Liver (tissue), 9 donors: Measurements from ENCODE around the gene CXorf65. TPM values are rescaled to one million over a fixed set of nuclear protein-coding genes. Genes with fewer than 3 reads are reported as not detected.

Source experiments
- DNase-seq: peaks from one replicate; pipeline ENCODE4 v3.0.0-alpha.2; 2017; ENCODE audit warnings: low spot score
- H3K27ac ChIP-seq, 2 donors: one replicate each; pipeline ENCODE4 v1.7.0; 2013; ENCODE audit warnings: inconsistent platforms in 2 of 2, low read length in 2 of 2, control low read depth in 1 of 2, low read depth in 1 of 2, mild to moderate bottlenecking in 1 of 2
- H3K27me3 ChIP-seq, 4 donors: one replicate each; pipeline versions ENCODE4 v1.6.1 to v1.7.0; 2013; ENCODE audit warnings: low read length in 3 of 4, inconsistent platforms in 1 of 4, mild to moderate bottlenecking in 1 of 4, moderate library complexity in 1 of 4; ENCODE audit not compliant: control insufficient read depth in 4 of 4, insufficient read depth in 4 of 4
- H3K36me3 ChIP-seq, 4 donors: one replicate each; pipeline versions ENCODE4 v1.6.1 to v1.7.0; 2013; ENCODE audit warnings: low read length in 3 of 4, mild to moderate bottlenecking in 3 of 4, low read depth in 1 of 4, moderate library complexity in 1 of 4; ENCODE audit not compliant: control insufficient read depth in 4 of 4, insufficient read depth in 3 of 4
- H3K4me1 ChIP-seq, 4 donors: one replicate each; pipeline versions ENCODE4 v1.6.1 to v1.7.0; 2013; ENCODE audit warnings: low read length in 3 of 4, mild to moderate bottlenecking in 3 of 4, moderate library complexity in 1 of 4; ENCODE audit not compliant: control insufficient read depth in 4 of 4, insufficient read depth in 4 of 4
- H3K4me3 ChIP-seq, 3 donors: one replicate each; pipeline versions ENCODE4 v1.6.1 to v1.7.0; 2013; ENCODE audit warnings: low read length in 3 of 3, control low read depth in 1 of 3, low read depth in 1 of 3, mild to moderate bottlenecking in 1 of 3
- H3K9ac ChIP-seq, 2 donors: one replicate each; pipeline ENCODE4 v1.7.0; 2013; ENCODE audit warnings: low read length in 2 of 2, mild to moderate bottlenecking in 2 of 2, moderate library complexity in 2 of 2, control low read depth in 1 of 2, low read depth in 1 of 2
- H3K9me3 ChIP-seq, 4 donors: one replicate each; pipeline versions ENCODE4 v1.6.1 to v1.7.0; 2013; ENCODE audit warnings: low read length in 3 of 4; ENCODE audit not compliant: control insufficient read depth in 4 of 4
- EGR1 ChIP-seq, 2 donors: IDR thresholded peaks; 2 replicates each; pipeline ENCODE4 v1.6.1; 2016 to 2018; ENCODE audit warnings: antibody characterized with exemption in 2 of 2, low read depth in 2 of 2
- FOXA1 ChIP-seq: IDR thresholded peaks from 2 replicates; pipeline ENCODE4 v1.6.1; 2016; ENCODE audit warnings: antibody characterized with exemption
- FOXA2 ChIP-seq: IDR thresholded peaks from 2 replicates; pipeline ENCODE4 v1.6.1; 2016; ENCODE audit warnings: antibody characterized with exemption
- GABPA ChIP-seq, 2 donors: IDR thresholded peaks in 1 of 2; conservative IDR thresholded peaks in 1 of 2; 2 replicates each; pipeline ENCODE4 v1.6.1; 2016; ENCODE audit warnings: antibody characterized with exemption in 2 of 2, mild to moderate bottlenecking in 1 of 2, moderate library complexity in 1 of 2
- HNF4A ChIP-seq, 2 donors: conservative IDR thresholded peaks; 2 replicates each; pipeline ENCODE4 v1.6.1; 2016; ENCODE audit warnings: antibody characterized with exemption in 2 of 2, mild to moderate bottlenecking in 2 of 2
- HNF4G ChIP-seq: IDR thresholded peaks from 2 replicates; pipeline ENCODE4 v1.6.1; 2016; ENCODE audit warnings: antibody characterized with exemption
- JUND ChIP-seq, 2 donors: IDR thresholded peaks; 2 replicates each; pipeline ENCODE4 v1.6.1; 2016; ENCODE audit warnings: antibody characterized with exemption in 2 of 2
- NR2F2 ChIP-seq: IDR thresholded peaks from 2 replicates; pipeline ENCODE4 v1.6.1; 2016; ENCODE audit warnings: antibody characterized with exemption
- RAD21 ChIP-seq, 2 donors: IDR thresholded peaks; 2 replicates each; pipeline ENCODE4 v1.6.1; 2016; ENCODE audit warnings: antibody characterized with exemption in 2 of 2, mild to moderate bottlenecking in 2 of 2
- RXRA ChIP-seq, 2 donors: IDR thresholded peaks; 2 replicates each; pipeline ENCODE4 v1.6.1; 2017 to 2018; ENCODE audit warnings: antibody characterized with exemption in 2 of 2, mild to moderate bottlenecking in 1 of 2
- TAF1 ChIP-seq: conservative IDR thresholded peaks from 2 replicates; pipeline ENCODE4 v1.6.1; 2016; ENCODE audit warnings: antibody characterized with exemption, mild to moderate bottlenecking
- WGBS: extraction: QIAGEN DNeasy Blood & Tissue Kit; methylation state at CpG from one replicate; pipeline ENCODE4 v1.1.7; 2013; 5-methylcytosine and 5-hydroxymethylcytosine counted together
- polyA plus RNA-seq, 2 donors: library from polyadenylated mRNA; stranded (reverse) in 1 of 2; unstranded in 1 of 2; fragments of 200-250 nt in 1 of 2; fragments of >200 nt in 1 of 2; fragmentation: Nextera tagmentation in 1 of 2; extraction: Ambion mirVana in 1 of 2; gene quantifications; one replicate each; pipeline versions ENCODE4 v1.2.1 to v1.2.3, GENCODE V29; 2013 to 2015
- total RNA-seq, 2 donors: library from RNA; depleted of rRNA; stranded (reverse); fragments of >200 nt; gene quantifications; one replicate each; pipeline ENCODE4 v1.2.3, GENCODE V29; 2014
- TF ChIP-seq, protein P1 (sequence below): fragments of 150-350 bp; IDR thresholded peaks from 2 replicates; pipeline ENCODE4 v1.5.1; 2017; ENCODE audit warnings: improper control_type of control experiment, low read depth, low read length; ENCODE audit not compliant: missing input control
- TF ChIP-seq, protein P2 (sequence below): IDR thresholded peaks from 2 replicates; pipeline ENCODE4 v1.6.1; 2016; ENCODE audit warnings: antibody characterized with exemption
- TF ChIP-seq, protein P3 (sequence below): IDR thresholded peaks from 2 replicates; pipeline ENCODE4 v1.6.1; 2016; ENCODE audit warnings: antibody characterized with exemption, mild to moderate bottlenecking
- TF ChIP-seq, protein P4 (sequence below): IDR thresholded peaks from 2 replicates; pipeline ENCODE4 v1.6.1; 2016; ENCODE audit warnings: antibody characterized with exemption
- donor health status: healthy.
- donor health status: healthy.
- donor health status: healthy.
- donor health status: healthy.
- donor health status: healthy.

The CXorf65 gene
- total and polyA plus RNA-seq, 4 donors, result not detected

DNA sequence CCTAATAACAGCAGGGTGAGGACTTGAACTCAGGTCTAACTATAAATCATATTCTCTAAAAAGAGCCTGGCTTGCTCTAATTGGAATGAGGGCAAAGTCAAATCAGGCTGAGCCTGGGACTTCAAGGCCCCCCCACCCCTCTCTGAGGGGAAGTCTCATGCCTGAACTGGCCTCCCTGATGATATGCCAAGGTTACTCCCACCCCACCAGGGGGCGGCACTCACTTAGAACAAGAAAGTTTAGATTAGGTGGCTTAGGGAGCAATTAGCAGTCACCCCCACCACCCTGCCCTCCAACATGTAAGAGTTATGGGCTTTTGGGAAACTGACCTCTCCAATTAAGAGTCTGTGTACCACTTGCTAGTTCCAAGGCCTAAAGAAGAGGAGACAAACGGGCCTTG lies 8.2 kb downstream of the CXorf65 start:
- no peaks in the 10 kb centered on the region for H3K36me3 ChIP-seq
- H3K9me3 ChIP-seq, result no peaks in the 10 kb centered on the region
- peak; percentile 74 for DNase-seq
- WGBS, result 16% methylated on average over 2 of the region's 2 CpGs
- no peak overlapping the region for H3K9ac ChIP-seq
- H3K4me1 ChIP-seq, result peaks cover 4 to 16% (median 10%) of the 10 kb centered on the region in 4 donors
- no peak overlapping the region for H3K27ac ChIP-seq
- no peaks in the 10 kb centered on the region for H3K27me3 ChIP-seq
- TF ChIP-seq HNF4G, result no peak
- peak; percentile 63 to 73 for TF ChIP-seq RAD21 (IDR thresholded peaks at IDR 0.05)
- TF ChIP-seq, protein P1, sequence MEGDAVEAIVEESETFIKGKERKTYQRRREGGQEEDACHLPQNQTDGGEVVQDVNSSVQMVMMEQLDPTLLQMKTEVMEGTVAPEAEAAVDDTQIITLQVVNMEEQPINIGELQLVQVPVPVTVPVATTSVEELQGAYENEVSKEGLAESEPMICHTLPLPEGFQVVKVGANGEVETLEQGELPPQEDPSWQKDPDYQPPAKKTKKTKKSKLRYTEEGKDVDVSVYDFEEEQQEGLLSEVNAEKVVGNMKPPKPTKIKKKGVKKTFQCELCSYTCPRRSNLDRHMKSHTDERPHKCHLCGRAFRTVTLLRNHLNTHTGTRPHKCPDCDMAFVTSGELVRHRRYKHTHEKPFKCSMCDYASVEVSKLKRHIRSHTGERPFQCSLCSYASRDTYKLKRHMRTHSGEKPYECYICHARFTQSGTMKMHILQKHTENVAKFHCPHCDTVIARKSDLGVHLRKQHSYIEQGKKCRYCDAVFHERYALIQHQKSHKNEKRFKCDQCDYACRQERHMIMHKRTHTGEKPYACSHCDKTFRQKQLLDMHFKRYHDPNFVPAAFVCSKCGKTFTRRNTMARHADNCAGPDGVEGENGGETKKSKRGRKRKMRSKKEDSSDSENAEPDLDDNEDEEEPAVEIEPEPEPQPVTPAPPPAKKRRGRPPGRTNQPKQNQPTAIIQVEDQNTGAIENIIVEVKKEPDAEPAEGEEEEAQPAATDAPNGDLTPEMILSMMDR, result peak; percentile 36
- H3K4me3 ChIP-seq, result no peak overlapping the region

DNA sequence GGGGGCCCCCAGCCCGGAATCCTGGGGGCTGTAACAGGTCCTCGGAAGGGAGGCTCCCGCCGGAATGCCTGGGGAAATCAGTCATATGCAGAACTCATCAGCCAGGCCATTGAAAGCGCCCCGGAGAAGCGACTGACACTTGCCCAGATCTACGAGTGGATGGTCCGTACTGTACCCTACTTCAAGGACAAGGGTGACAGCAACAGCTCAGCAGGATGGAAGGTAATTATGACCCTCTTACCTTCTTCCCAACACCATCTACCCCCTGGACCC lies 9.8 kb downstream of the CXorf65 start:
- peak overlapping the region in 2 of 3 donors; percentile 66 to 68 for H3K4me3 ChIP-seq
- TF ChIP-seq RAD21 (IDR thresholded peaks at IDR 0.05) (no peak), NR2F2 (no peak), RXRA (IDR thresholded peaks at IDR 0.05) (no peak), TAF1 (no peak), FOXA2 (no peak), EGR1 (IDR thresholded peaks at IDR 0.05; ENCODE audit: low read depth in 2 of 2) (no peak), HNF4A (conservative IDR thresholded peaks at IDR 0.05) (no peak), JUND (IDR thresholded peaks at IDR 0.05) (no peak), GABPA (IDR thresholded peaks at IDR 0.05 in 1 of 2, conservative IDR thresholded peaks at IDR 0.05 in 1 of 2) (no peak), FOXA1 (no peak)
- TF ChIP-seq, protein P1, result no peak
- TF ChIP-seq, protein P2, sequence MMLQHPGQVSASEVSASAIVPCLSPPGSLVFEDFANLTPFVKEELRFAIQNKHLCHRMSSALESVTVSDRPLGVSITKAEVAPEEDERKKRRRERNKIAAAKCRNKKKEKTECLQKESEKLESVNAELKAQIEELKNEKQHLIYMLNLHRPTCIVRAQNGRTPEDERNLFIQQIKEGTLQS, result no peak
- TF ChIP-seq, protein P3, sequence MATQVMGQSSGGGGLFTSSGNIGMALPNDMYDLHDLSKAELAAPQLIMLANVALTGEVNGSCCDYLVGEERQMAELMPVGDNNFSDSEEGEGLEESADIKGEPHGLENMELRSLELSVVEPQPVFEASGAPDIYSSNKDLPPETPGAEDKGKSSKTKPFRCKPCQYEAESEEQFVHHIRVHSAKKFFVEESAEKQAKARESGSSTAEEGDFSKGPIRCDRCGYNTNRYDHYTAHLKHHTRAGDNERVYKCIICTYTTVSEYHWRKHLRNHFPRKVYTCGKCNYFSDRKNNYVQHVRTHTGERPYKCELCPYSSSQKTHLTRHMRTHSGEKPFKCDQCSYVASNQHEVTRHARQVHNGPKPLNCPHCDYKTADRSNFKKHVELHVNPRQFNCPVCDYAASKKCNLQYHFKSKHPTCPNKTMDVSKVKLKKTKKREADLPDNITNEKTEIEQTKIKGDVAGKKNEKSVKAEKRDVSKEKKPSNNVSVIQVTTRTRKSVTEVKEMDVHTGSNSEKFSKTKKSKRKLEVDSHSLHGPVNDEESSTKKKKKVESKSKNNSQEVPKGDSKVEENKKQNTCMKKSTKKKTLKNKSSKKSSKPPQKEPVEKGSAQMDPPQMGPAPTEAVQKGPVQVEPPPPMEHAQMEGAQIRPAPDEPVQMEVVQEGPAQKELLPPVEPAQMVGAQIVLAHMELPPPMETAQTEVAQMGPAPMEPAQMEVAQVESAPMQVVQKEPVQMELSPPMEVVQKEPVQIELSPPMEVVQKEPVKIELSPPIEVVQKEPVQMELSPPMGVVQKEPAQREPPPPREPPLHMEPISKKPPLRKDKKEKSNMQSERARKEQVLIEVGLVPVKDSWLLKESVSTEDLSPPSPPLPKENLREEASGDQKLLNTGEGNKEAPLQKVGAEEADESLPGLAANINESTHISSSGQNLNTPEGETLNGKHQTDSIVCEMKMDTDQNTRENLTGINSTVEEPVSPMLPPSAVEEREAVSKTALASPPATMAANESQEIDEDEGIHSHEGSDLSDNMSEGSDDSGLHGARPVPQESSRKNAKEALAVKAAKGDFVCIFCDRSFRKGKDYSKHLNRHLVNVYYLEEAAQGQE, result no peak
- TF ChIP-seq, protein P4, sequence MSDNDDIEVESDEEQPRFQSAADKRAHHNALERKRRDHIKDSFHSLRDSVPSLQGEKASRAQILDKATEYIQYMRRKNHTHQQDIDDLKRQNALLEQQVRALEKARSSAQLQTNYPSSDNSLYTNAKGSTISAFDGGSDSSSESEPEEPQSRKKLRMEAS, result no peak
- no peak overlapping the region for H3K27ac ChIP-seq
- peaks cover 4 to 16% (median 10%) of the 10 kb centered on the region in 4 donors for H3K4me1 ChIP-seq
- 10% methylated on average over 9 of the region's 9 CpGs for WGBS
- no peak for DNase-seq
- peak overlapping the region; percentile 14 to 30 for H3K9ac ChIP-seq
- H3K27me3 ChIP-seq, result no peaks in the 10 kb centered on the region
- H3K36me3 ChIP-seq, result no peaks in the 10 kb centered on the region
- no peaks in the 10 kb centered on the region for H3K9me3 ChIP-seq
